Sciatic nerve (tissue), 2 donors: Measurements from ENCODE around the gene BTBD16. TPM values are rescaled to one million over a fixed set of nuclear protein-coding genes. Genes with fewer than 3 reads are reported as not detected.

ENCODE experiments used
- ATAC-seq: fragments of 200-7000 bp; cut with Tn5 transposase; one replicate; pipeline ENCODE4 v1.9.1; 2020; ENCODE audit warnings: mild to moderate bottlenecking, moderate library complexity
- DNase-seq: peaks from one replicate; pipeline ENCODE4 v3.0.0-alpha.2; 2020; ENCODE audit warnings: low spot score
- intact Hi-C: fragments of 100-400 bp; cut with DNase I; formaldehyde crosslinking; loops from one replicate; pipeline ENCODE4 v1.14.2; 2022
- total RNA-seq: library from RNA; stranded (reverse); fragmentation: NEBNext Ultra II Directional; extraction: Animal tissue kit (Norgen Biotek cat#: 25700); gene quantifications from one replicate; pipeline ENCODE4 v1.2.1, GENCODE V29; 2021
- donor health status: DM: no; HTN: no; CAD: no.
- donor health status: DM: no; HTN: no; CAD: no.

Gene BTBD16
- total RNA-seq, 1 donor from 2014 or later = 0.89 TPM

DNA sequence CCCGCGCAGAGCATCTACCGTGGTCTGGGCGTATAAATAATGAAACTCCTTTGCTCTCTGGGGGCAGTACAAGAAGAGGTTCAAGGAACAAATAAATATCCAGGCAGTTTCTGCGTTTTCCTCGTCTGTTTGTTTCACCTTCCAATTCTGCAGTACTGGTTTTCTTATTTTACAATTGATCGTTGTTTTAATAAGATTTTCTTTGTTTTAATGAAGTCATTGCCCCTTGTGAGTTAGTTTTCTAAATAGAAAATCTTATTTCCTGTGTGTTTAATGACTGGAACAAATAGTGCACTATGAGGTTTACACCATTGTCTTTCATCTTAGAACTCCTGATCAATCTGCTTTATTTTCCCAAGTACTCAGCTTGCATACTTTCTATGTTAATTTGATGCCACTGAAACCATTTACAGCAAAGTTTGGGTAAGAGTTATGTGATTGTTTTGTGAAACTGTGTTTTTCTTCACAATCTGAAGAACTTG lies 104.6 kb downstream of the BTBD16 start:
- intact Hi-C loops = no loop called here

DNA sequence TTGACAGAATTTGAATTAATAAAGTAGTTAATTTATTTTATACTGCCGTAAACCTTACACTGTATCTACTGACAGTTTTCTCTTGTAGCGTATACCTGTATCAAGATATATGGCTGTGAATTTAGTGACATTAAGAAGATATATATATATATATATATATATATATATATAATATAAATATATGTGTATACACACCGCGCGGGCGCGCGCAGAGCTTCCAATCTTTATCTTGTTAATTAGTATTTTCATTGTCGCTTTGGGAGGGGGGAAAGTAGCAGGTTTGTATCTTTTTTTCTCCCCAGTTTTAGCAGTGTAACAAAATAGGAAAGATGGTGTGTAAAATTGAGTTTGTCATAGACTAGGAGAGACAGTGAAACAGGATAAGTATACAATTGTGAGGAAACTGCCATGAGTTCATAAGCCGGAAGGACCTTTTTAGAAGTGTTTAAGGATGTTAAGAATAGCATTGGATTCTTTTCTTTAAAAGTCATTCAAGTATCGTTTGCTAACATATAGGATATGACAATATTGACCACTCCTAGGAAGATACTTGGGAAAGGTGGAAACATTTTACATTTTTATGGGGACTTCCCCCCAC lies 105.4 kb downstream of the BTBD16 start:
- ATAC-seq (no peak), DNase-seq (no peak)
- intact Hi-C loops = no loop called here

More for the DNA sequence above, 104.6 kb downstream of the BTBD16 start:
- DNase-seq = no peak
- no peak for ATAC-seq

DNA sequence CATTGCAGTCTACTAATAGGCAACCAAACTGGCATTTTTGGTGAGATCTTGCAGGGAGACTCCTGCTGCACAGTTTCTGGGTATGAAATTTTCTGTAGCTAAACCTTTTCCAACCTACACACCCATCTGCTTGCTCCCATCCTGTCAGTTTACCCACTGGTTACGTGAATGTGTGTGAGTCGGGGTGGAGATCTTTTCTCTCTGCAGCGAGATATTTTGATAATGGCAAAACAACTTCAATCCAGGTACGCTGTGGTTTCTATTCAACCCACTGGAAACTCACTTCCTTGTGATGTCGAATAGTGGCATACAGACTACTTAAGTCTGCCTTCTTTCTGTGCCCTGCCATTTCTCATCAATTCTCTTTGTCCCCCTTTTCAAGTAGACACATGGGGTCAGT lies 107.9 kb downstream of the BTBD16 start:
- intact Hi-C loops = no loop called here
- DNase-seq (no peak), ATAC-seq (no peak)

DNA sequence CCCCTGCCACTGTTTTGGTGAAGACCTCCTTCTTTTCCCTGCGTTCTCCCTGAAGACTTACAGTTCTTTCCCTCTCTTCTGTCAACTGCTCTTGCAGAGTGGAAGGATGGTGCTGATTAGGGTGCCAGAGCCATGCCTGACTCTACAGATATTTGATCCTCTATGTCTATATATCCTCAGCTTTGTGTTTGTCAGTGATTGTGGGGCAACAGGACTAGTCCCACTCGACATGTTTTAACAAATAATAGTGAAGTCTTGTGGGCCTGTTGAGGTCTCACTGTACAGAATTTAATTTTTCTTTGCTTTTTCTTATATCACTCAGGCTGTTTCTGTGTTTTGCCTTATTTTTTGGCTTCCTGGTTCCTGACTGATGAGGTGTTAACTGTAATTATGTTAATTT lies 108.4 kb downstream of the BTBD16 start:
- intact Hi-C loops = no loop called here
- ATAC-seq = no peak
- no peak for DNase-seq

DNA sequence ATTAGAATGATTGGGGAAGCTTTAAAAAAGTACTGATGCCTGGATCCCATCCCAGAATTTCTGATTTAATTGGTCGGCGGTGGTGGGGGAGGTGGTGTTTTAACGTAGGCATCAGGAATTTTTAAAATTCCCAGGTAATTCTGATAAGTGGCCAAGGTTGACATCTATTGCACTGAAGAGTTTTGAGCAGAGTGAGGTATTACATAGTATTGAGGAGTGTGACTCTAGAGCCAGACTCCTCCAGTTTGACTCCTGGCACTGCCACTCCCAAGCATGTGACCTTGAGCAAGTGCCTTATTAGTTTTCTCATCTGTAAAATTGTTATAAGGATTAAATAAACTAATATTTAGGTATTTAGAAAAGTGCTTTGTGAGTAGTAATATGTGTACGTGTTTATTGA lies 109.6 kb downstream of the BTBD16 start:
- intact Hi-C loops = no loop called here
- ATAC-seq (no peak), DNase-seq (no peak)

DNA sequence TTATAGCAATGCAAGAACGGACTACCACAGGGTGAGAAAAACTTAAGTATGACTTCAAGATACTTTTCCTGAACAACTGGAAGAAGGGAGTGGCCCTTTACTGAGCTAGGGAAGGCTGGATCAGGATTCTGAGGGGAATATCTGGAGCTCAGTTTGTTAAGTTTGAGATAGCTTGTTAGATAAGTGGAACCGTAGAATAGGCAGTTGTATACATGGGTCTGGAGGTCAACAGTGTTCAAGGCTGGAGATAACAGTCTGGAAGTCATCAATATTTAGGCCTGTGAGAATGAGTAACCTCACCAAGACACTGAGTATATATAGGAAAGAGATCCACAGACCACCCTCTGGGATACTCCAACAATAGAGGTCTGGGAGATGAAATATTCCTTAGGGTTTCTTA lies 110.6 kb downstream of the BTBD16 start:
- intact Hi-C loops = no loop called here
- DNase-seq (no peak), ATAC-seq (no peak)

DNA sequence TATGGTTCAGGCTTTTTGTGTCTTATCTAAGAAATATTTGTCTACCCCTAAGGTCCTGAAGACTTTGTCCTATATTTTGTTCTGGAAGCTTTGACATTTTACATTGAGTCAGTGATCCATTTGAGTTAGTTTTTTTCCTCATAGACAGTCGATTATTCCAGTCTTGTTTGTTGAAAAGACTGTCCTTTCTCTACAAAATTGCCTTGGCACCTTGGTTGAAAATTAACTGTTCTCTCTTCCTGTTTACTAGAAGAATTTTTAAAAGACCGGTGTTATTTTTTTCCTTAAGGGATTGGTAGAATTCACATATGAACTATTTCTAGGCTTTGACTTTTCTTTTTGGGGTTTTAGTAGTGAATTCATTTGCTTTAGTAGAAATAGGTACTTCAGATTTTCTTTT lies 115.4 kb downstream of the BTBD16 start:
- ATAC-seq (no peak), DNase-seq (no peak)
- intact Hi-C loops = no loop called here

DNA sequence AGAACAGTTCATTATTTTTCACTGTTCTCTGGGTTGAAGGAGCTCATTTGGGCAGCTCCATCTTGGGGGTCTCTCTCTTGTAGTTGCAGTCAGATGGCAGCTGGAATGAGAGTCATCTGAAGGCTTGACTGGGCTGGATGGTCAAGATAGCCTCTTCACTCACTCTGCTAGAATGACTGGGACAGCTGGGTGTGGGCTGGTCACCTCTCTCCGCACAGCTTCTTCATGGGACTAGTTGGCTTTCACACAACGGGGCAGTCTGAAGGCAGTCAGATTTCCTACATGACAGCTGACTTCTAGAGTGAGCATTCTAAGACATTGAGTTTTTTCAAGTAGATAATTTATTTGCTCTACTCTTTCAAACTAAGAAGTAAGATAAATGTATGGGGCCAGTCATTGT lies 116.5 kb downstream of the BTBD16 start:
- DNase-seq = no peak
- no peak for ATAC-seq
- intact Hi-C loops = no loop called here

Other genes starting within 250 kb of the BTBD16 start
- 41.2 TPM for gene PLEKHA1, start 103.4 kb downstream of the BTBD16 start, total RNA-seq
- not detected for gene ARMS2, start 183.4 kb downstream of the BTBD16 start, total RNA-seq
- 123 TPM for gene HTRA1, start 190.3 kb downstream of the BTBD16 start, total RNA-seq